HG02678 (cell line): ENCODE results near the gene CCP110.
A peak's percentile ranks its signal among the peaks of the same experiment; 100 is the strongest.
"Not testable (repeated sequence)": the region's sequence is repeated elsewhere in the genome, so short reads cannot be mapped to it uniquely, and the experiment has no call there.

Source experiments
- ATAC-seq: cut with Tn5 transposase; IDR thresholded peaks from one replicate; pipeline ENCODE4 v1.9.1; 2021; ENCODE audit warnings: mild to moderate bottlenecking, moderate library complexity; ENCODE audit not compliant: unreplicated experiment

The CCP110 gene

DNA sequence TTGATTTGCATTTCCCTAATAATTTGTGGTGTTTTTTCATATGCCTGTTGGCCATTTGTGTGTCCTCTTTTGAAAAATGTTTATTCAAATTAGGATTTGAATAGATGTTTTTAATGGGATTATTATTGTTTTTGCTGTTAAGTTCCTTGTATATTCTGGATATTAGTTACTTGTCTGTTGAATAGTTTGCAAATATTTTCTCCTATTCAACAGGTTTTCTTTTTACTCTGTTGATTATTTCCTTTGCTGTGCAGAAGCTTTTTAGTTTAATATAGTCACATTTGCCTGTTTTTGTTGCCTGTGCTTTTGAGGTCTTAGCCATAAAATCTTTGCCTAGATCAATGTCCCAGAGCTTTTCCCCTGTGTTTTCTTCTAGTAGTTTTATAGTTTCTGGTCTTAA is 11.4 kb upstream of the CCP110 start:
- ATAC-seq = no peak

DNA sequence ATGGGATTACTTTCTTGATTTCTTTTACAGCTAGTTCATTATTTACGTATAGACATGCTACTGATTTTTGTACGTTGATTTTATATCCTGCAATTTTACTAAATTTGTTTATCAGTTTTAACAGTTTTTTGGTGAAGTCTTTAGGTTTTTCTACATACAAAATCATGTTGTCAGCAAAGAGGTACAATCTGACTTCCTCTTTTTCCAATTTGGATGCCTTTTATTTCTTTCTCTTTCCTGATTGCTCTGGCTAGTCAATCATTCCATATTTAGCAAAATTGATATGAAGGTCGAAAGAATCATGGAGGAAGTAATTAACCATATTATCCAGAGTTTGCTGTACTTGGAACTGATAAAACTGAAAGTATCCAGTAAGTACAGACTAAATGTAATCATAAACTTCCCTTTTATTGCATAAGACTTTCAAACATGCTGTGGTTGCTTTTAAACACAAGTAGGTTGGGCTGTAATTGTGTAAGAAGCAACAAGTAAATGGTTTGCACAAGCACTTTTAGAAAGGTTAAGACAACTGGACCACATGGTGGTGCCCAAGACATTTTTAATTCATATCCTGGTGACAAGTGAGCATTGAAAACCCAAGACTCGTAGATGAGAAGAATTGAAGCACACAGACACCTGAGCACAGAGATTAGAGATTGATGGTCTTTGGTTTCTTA is 10.2 kb upstream of the CCP110 start:
- ATAC-seq = no peak

DNA sequence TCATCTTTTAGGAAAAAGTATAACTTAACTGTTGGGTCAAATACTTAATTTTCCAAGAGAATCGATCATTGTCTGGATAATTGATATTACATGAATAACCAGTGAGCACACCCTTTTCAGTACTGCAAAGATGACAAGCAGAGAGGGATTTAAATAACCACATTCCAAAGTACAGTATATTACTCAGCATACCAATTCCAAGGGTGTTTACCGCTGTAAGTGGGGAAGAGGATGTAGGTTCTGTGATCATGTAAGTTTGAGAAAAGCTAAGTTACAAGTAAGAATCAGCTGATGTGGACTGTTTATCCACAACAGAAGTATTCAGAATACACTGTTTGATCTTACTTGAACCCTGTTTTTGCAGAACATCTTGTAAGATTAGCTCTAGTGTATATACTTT is 8.0 kb upstream of the CCP110 start:
- ATAC-seq = no peak

DNA sequence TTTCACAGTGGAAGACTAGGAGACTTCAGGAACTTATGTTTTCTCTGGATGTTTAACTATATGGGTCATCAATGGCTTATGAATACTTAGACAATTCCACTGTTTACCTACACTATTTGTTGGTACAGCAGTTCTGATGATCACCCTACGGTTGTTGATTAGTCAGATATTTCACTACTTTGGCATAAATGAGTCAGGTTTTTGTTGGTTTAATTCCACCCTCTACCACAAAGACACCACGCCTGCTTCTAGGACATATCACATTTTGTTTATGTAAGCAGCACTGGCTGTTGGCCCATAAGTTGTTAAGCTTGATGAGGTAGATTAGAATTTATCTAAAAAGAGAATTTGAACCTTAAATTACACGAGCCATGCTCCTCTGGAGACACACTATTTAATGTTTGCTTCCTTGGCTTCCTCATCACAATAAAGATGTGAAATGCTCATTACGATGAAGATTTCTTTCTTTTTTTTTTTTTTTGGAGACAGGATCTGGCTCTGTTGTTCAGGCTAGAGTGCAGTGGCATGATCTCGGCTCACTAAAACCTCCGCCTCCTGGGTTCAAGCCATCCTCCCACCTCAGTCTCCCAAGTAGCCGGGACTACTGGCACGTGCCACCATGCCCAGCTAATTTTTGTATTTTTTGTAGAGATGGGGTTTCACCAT is 6.2 kb upstream of the CCP110 start:
- ATAC-seq = no peak

DNA sequence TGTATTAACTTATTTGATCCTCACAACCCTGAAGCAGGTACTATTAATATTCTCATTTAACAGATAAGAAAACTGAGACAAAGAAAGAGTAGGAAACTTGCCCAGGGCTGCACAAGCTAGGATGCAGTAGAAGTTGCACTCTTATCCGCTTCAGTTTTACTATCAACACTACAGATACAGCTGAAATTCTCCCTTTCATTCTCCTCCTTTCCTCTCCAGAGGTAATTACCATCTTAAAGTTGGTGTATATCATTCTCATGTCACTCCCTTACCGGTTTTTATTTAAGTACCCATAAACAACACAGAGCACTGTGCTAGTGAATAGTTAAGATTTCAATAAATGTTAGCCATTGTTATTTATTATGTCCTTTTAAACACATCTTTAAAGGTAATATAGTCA is 5.4 kb upstream of the CCP110 start:
- ATAC-seq = no peak

DNA sequence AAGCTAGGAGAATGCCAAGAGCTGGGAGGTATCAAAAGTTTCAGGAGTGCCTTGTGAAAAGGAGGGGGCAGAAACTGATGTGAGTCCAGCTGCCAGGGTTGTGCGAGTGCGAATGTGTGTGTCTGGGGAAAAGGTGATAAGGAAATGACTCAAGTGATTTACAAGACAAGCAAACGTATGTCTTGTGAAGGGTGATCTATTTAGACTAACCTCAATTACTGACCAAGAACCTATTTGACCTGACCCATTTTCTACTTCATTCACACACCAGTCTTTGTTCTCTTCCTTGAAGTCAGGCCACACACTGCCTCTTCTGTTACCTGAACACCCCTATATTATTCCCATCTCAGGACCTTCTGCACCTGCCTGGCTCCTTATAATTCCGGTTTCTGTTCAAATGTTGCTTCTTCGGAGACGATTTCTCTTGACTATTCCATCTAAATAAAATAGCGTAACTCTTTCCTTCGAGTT is 2.8 kb upstream of the CCP110 start:
- ATAC-seq = no peak

DNA sequence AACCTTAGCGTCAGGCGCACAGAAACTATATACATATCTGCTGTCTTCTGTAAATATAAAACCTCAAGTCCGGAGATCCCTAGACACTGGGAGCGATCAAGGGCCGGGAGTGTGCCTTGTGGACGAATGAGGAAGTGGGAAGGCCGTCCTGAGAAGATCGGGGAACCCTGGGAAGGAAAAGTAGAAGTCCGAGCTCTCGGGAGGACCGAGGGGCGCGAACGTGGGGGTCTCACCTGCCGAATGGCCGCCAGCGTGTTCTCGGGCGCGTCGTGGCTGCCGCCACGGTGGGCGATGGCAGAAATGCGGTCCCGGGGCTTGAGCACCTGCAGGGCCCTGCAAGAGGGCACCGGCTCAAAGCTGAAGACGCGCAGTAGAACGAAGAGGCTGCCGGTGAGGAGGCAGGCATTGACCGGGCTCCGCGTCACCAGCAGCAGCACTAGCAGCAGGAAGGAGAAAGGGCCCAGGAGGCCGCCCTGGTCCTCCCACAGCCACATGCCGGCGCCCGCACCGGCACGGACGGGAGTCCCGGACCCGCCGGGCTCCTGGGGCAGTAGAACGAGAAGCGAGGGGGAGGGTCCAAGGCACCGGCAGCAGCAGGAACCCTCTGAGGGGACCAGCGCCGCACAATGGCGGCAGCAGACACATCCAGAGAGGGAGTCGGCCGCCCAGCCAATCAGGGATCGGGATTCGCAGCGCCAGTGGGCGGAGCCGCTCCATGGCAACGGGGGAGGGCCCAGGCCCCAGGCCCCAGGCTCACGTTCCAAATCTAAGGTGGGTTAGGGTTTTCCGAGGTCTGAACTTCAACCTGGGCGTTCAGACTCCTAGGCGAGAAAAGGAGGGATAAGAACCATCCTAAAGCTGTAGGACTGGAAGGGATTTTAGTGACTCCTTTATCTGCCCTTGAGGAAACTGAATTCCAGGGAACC is 2.0 kb upstream of the CCP110 start, which contains the start of gene GDE1:
Gene GDE1 (minus strand): TSS at position 628 of the 926 bp plus-strand sequence. CDS start 134 bp downstream, at position 494.
- peak; percentile 79 for ATAC-seq

DNA sequence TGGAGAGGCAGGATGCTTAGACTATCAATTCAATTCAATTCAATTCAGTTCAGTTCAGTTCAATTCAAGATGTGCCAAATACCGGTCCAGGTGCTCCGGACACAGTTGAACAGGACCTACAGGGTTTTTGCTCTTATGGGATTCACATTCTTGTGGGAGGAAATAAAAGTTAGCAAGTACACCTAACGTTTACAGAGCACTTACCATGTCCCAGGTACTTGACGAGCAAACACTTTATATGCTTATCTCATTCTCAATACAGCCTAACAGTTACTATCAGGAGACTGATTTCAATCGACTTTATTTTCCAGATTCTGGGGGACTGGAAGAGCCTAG is 1.4 kb upstream of the CCP110 start:
- no peak for ATAC-seq

DNA sequence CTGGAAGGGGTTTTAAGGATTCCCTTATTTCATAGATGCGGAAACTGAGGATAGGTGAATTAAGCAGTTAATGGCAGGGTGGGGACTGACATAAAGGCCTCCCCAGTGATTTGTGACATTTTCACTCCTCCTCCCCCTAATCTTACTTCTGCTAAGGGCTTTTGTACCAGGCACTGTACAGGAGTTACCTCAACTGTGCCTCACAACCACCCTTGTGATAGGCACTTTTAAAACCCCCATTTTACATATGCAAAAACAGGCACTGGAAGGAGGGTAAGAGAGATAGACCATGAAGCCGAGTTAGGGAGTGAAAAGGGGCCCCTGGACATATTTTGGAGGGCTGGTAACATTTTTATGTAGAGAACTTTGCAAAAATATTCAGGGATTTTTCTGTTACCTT is 982 bp upstream of the CCP110 start:
- no peak for ATAC-seq

DNA sequence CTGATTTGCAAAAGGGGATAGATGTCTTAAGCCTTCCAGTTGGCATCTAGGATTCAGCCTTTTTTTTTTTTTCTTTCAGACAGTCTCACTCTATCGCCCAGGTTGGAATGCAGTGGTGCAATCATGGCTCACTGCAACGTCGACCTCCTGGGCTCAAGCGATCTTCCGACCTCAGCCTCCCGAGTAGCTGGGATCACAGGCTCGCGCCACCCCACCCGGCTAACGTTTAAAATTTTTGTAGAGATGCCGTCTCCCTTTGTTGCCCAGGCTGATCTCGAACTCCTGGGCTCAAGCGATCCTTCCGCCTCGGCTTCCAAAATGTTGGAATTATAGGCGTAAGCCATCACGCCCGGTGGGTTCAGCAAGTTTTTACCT is 571 bp upstream of the CCP110 start:
- no peak for ATAC-seq

DNA sequence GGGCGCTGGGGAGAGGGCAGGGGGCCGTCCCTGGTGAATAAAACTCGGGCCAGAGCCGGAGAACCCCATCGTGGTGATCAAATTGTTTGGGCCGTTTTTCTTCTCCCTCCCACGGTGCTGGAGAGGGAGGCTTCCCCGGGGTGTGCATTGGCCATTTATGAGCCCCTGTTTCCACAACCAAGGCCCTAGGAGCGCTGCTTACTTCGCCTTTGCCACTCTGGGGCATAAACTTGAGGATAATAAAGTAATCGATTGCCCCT is 544 bp downstream of the CCP110 start:
- no peak for ATAC-seq

DNA sequence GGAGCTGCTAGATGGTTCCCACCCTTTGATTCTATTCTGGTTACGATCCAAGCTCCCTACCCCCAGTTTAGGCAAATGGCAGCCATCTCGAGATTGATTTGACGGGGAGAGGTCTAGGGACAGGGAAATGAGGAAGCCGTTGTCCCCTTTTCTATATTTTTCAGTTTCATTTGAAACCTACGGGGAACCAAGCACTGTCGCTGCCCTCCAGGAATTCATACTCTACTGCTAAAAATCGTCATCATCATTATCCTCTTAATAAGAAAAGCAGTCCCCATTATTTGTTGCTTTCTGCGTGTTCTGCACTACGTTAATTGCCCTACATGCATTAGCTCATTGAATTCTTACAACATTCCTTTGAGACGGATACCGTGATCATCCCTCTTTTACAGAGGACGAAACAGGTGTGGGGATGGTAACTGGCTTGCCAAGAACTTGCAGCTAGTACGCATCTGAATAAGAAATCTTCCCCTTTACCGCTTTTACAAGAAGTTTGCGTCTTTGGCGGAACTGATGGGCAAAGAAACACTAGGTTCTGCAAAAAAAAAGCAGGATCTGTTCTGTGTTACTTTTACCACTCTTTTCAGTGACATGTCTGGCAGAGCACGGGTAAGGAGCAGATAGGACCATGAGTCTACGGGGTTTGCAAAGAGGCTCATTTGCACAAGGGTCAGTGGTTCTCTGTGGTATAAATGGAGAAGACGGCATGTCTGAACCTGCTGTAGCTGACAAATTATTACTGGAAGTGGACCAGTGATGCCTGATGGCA is 1.1 kb downstream of the CCP110 start:
- ATAC-seq = no peak

DNA sequence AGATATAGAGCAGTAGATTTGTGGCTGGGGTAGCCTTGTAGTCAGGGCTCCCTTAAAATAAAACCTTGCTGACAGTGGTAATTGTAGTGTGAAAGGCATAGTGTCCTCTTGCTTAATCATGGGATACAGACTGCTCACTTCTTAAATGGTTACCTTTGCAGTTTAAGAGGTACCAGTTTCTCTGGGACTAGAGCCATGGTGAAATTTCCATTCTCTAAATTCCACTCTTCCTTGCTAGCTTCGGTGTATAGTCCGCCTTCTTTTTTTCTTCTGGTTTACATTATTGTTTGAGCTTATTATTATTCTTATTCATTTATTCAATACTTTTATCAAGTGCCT is 1.6 kb downstream of the CCP110 start:
- no peak for ATAC-seq

DNA sequence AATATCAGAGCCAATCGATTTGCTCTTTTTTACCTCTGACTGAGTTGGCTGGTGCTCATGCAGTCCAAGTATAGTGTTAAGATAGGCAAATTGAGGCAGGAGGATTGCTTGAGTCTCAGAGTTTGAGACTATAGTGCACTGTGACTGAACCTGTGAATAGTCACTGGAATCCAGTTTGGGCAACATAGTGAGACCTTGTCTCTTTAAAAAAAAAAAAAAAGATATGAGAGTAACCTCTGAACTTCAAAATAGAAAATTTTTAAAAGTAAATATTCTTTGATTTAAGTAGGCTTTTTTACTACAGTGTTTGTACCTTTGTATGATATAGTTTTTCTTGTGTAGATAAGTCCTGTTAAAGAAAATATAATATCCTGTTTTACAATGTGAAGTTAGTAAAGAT is 3.4 kb downstream of the CCP110 start:
- no peak for ATAC-seq

DNA sequence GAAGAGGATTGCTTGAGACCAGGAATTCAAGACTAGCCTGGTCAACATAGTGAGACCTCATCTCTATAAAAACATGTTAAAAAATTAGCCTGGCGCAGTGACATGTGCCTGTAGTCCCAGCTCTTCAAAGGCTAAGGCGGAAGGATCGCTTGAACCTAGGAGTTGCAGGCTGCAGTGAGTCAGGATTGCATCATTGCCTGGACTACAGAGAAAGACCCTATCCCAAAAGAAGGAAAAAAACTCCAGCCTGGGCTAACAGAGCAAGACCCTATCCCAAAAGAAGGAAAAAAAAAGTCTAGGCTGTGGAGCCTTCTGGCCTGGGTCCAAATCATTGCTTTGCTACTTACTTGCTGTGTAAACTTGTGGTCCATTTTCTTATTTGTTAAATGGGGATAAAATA is 4.9 kb downstream of the CCP110 start:
- no peak for ATAC-seq

DNA sequence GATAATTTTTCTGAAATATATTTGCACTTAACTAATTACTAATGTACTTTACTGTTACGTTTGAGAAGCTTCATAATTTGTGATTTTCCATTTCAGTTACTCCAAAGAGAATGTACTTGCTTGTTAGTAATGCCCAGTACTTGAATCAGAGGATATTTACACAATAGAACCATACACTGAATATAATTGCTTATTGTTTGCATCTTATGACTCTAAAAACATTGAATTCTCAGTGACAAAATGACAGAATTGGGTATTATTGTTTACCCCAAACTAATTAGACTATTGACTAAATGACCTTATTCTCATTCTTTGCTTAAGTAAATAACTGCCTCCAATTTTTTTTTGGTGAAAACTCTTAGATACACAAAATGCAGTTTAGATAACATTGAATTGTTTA is 8.9 kb downstream of the CCP110 start:
- no peak for ATAC-seq

DNA sequence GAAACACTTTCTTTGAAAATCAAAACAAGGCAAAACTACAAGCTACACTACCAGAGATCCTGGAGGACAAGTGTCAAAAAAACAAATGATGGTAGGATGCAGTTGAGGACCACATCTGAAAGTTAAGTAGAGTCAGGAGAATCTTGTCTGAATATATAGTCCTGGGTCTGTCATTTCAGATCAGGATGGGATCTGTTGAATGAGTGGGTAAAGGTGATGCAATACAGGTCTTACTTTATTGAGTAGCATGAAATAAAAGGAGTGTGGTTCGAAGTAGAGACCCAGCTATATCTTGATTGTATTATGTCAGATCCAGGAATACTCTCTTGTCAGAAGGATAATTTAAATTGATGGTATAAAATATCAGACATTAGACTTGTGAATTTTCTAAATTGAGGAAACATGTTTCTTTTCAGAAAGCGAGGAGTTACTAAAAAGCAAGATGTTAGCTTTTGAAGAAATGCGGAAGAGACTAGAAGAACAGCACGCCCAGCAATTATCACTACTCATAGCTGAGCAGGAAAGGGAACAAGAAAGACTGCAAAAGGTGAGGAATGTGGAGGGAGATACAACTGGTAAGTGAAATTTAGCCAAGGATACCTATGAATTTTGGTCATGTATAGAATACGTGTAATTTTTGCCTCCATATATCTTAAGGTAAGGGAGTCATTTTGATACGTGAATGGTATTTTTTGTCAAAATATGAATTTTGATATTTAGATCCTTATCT is 16.7 kb downstream of the CCP110 start:
- ATAC-seq = no peak

DNA sequence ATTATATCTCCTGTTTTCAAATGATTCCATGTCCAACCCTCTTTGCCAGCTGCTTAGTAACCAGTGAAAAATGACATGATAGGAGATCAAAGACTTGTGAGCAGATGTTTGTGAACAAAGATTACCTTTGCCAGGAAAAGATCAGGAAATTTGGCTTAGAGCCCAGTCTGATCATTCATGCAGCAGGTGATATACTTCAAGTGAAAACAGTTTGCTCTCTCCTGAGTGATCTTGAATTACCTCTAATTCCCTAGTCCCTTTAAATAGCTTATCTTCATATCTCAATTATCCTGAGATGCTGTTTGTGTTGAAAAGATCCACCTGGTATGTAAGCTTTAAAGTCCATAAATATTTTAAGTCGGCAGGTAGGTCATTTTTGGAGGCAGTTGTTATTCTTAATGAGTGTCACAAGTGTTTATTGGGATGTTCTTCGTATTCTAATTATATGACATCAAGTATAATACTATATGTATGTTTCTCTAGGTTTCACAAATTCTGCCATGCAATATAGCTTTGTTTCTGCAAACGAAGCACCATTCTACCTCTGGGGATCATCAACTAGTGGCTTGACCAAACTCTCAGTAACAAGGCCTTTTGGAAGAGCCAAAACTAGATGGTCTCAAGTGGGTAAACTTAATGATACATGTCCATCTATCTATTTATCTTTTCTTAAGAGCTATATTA is 18.5 kb downstream of the CCP110 start:
- no peak for ATAC-seq

DNA sequence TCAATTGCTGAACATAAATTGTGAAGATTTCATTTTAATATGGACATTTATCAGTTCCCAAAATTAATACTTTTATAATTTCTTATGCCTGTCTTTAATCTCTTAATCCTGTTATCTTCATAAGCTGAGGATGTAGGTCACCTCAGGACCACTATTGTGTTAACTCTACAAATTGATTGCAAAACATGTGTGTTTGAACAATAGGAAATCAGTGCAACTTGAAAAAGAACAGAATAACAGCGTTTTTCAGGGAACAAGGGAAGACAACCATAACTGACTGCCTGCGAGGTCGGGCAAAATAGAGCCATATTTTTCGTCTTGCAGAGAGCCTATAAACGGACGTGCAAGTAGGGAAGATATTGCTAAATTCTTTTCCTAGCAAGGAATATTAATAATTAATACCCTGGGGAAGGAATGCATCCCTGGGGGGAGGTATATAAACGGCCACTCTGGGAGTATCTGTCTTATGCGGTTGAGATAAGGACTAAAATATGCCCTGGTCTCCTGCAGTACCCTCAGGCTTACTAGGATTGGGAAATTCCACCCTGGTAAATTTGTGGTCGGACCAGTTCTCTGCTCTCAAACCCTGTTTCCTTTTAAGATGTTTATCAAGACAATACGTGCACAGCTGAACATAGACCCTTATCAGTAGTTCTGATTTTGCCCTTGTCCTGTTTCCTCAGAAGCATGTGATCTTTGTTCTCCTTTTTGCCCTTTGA is 19.7 kb downstream of the CCP110 start:
- ATAC-seq = not testable (repeated sequence)

DNA sequence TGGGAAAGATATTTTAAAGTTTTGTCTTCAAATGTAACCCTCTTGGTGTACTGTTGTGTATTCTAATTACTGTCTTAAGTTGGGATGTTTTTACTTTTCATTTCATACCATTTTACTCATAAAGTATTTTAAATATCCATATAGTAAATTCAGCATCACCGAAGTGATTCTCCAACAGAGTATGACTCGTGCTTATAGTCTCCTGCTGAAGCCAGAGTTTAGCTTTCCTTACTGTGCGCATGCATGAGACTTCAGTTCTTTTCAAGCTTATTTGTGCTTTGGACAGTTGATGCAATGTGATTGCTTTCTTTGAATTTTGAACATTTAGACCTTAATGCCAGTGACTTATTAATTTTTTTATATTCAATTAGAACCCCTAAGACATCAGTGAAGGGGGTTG is 24.4 kb downstream of the CCP110 start:
- ATAC-seq = no peak
